Panc1 (cell line): ENCODE data around the gene LSM4. TPM values are rescaled to one million over a fixed set of nuclear protein-coding genes. Genes with fewer than 3 reads are reported as not detected.

ENCODE experiments used
- ATAC-seq: fragments of 200-7000 bp; cut with Tn5 transposase; 2 replicates; pipeline ENCODE4 v1.9.1; 2020; ENCODE audit warnings: mild to moderate bottlenecking, moderate library complexity
- BruUV-seq: library from RNA; stranded (reverse); fragments of 400-500 nt; replicated peaks from 2 replicates; lab custom pipeline; 2021; lab: Mats Ljungman, UMichigan
- CTCF ChIA-PET: fragments of 300-600 bp; sonication (Branson Sonifier 250); formaldehyde crosslinking; loops from one replicate; lab custom pipeline; 2022; ENCODE audit warnings: antibody characterized with exemption; lab: Charles Lee
- POLR2A ChIA-PET: fragments of 300-600 bp; sonication (Branson Sonifier 250); formaldehyde crosslinking; loops from one replicate; lab custom pipeline; 2022; ENCODE audit warnings: antibody characterized with exemption; lab: Charles Lee
- DNase-seq: peaks from one replicate; pipeline ENCODE4 v3.0.0-alpha.2; 2010; ENCODE audit warnings: low read depth, low spot score
- H3K27ac ChIP-seq: 2 replicates; pipeline ENCODE4 v1.5.1; 2011; ENCODE audit warnings: mild to moderate bottlenecking, low read length, inconsistent platforms
- H3K27me3 ChIP-seq: fragments of 200-500 bp; sonication (Bioruptor generic); 2 replicates; pipeline ENCODE4 v1.6.0; 2014; ENCODE audit warnings: low read length, inconsistent platforms; ENCODE audit not compliant: control insufficient read depth, insufficient read depth
- H3K36me3 ChIP-seq: fragments of 200-500 bp; sonication (Bioruptor generic); 2 replicates; pipeline ENCODE4 v1.5.1; 2014; ENCODE audit warnings: inconsistent platforms, mild to moderate bottlenecking, low read length, moderate library complexity; ENCODE audit not compliant: control insufficient read depth, insufficient read depth
- H3K4me1 ChIP-seq: 2 replicates; pipeline ENCODE4 v1.5.1; 2011; ENCODE audit warnings: inconsistent platforms, mild to moderate bottlenecking, low read length, moderate library complexity; ENCODE audit not compliant: control insufficient read depth, insufficient read depth
- H3K4me3 ChIP-seq, 2 experiments: 2 replicates each; pipeline ENCODE4 v1.5.1; 2011 to 2012; ENCODE audit warnings: low read depth in 2 of 2, low read length in 2 of 2, mild to moderate bottlenecking in 2 of 2, inconsistent platforms in 1 of 2, moderate library complexity in 1 of 2
- H3K9me3 ChIP-seq: fragments of 200-500 bp; sonication (Bioruptor generic); 2 replicates; pipeline ENCODE4 v1.5.1; 2014; ENCODE audit warnings: low read depth, mild to moderate bottlenecking, inconsistent platforms, low read length, moderate library complexity; ENCODE audit not compliant: control insufficient read depth, insufficient read depth
- CTCF ChIP-seq: fragments of 450-650 bp; IDR thresholded peaks from 2 replicates; pipeline ENCODE4 v1.5.1; 2017; ENCODE audit warnings: mild to moderate bottlenecking
- POLR2AphosphoS5 ChIP-seq: IDR thresholded peaks from 2 replicates; pipeline ENCODE4 v1.6.1; 2012; ENCODE audit warnings: mild to moderate bottlenecking, low read depth, low read length, moderate library complexity
- REST ChIP-seq, 2 experiments: IDR thresholded peaks; 2 replicates each; pipeline ENCODE4 v1.6.1; 2011 to 2012; ENCODE audit warnings: low read depth in 2 of 2, control low read depth in 1 of 2, low read length in 1 of 2, mild to moderate bottlenecking in 1 of 2, moderate library complexity in 1 of 2; ENCODE audit not compliant: insufficient read depth in 1 of 2
- SIN3A ChIP-seq: IDR thresholded peaks from 2 replicates; pipeline ENCODE4 v1.6.1; 2012; ENCODE audit warnings: low read depth, mild to moderate bottlenecking, low read length, moderate library complexity, borderline replicate concordance; ENCODE audit not compliant: insufficient read depth
- TCF7L2 ChIP-seq: IDR thresholded peaks from 2 replicates; pipeline ENCODE4 v1.6.1; 2011; ENCODE audit warnings: mild to moderate bottlenecking, low read depth, low read length, inconsistent platforms
- in situ Hi-C: cut with HindIII; loops from 2 replicates; pipeline ENCODE4 v1.10.0; 2016; ENCODE audit warnings: low sequenced_read_pairs, low pct_unique_long_range_greater_than_20kb
- intact Hi-C: fragments of 100-400 bp; cut with micrococcal nuclease; formaldehyde crosslinking; loops from one replicate; pipeline ENCODE4 v1.10.0; 2022; ENCODE audit not compliant: unreplicated experiment
- total RNA-seq: library from RNA; stranded (reverse); gene quantifications from one replicate; pipeline ENCODE4 v1.2.1, GENCODE V29; 2021; ENCODE audit not compliant: unreplicated experiment

Gene LSM4
- total RNA-seq, 1 experiment from 2014 or later, result 209 TPM

GRCh38 chr19:18320865-18321733 is 1.8 kb downstream of the LSM4 start:
- no peaks in the 10 kb centered on the region; the same call in 1 of the 2 replicates for H3K36me3 ChIP-seq
- ChIA-PET POLR2A (no interaction called here), CTCF (no interaction called here)
- BruUV-seq, result no TSS peak
- H3K9me3 ChIP-seq, result no peaks in the 10 kb centered on the region
- TF ChIP-seq POLR2AphosphoS5 (no peak; the same call in 1 of the 2 replicates), REST (IDR thresholded peaks at IDR 0.05; ENCODE audit: insufficient read depth in 1 of 2, low read depth in 2 of 2, low read length in 1 of 2) (no peak), CTCF (no peak), SIN3A (no peak), TCF7L2 (no peak)
- H3K27me3 ChIP-seq, result no peaks in the 10 kb centered on the region
- H3K27ac ChIP-seq, result peak overlapping the region; percentile 98
- peaks cover 25% of the 10 kb centered on the region for H3K4me1 ChIP-seq
- in situ Hi-C loops (no loop called here), intact Hi-C loops (loop anchor here (2.0 kb wide), 1 partner anchor 42 kb away; no protein-coding TSS in a partner anchor)
- ATAC-seq (no peak), DNase-seq (no peak)
- peak overlapping the region in 1 of 2 experiments; percentile 92; a peak in 2 of 4 replicates for H3K4me3 ChIP-seq

- no peaks in the 10 kb centered on the region; the same call in 1 of the 2 replicates for H3K36me3 ChIP-seq
- POLR2A ChIA-PET, result interaction anchor here (0.8 to 0.9 kb wide), 2 partner anchors 14 to 202 kb away, joined by 3 to 4 read pairs; no protein-coding TSS in a partner anchor
Observed at GRCh38 chr19:18319591-18320135, 3.2 kb downstream of the LSM4 start.

More at GRCh38 chr19:18319591-18320135, 3.2 kb downstream of the LSM4 start:
- CTCF ChIA-PET, result no interaction called here
- in situ Hi-C loops (no loop called here), intact Hi-C loops (loop anchor here (2.0 kb wide), 1 partner anchor 41 kb away; no protein-coding TSS in a partner anchor)
- H3K9me3 ChIP-seq, result no peaks in the 10 kb centered on the region
- no peaks in the 10 kb centered on the region for H3K27me3 ChIP-seq
- H3K4me1 ChIP-seq, result peaks cover 25% of the 10 kb centered on the region
- DNase-seq (no peak), ATAC-seq (no peak)
- no TSS peak for BruUV-seq
- TF ChIP-seq POLR2AphosphoS5 (no peak), SIN3A (no peak), REST (IDR thresholded peaks at IDR 0.05; ENCODE audit: insufficient read depth in 1 of 2, low read depth in 2 of 2, low read length in 1 of 2) (no peak), CTCF (no peak), TCF7L2 (no peak)
- no peak overlapping the region for H3K4me3 ChIP-seq
- no peak overlapping the region for H3K27ac ChIP-seq
